HG03039 (cell line): ENCODE data around the gene POLR2I.

Experiments used
- ATAC-seq: cut with Tn5 transposase; IDR thresholded peaks from one replicate; pipeline ENCODE4 v1.9.1; 2021; ENCODE audit warnings: mild to moderate bottlenecking, moderate library complexity; ENCODE audit not compliant: unreplicated experiment

The POLR2I gene

GRCh38 chr19:36114721-36115452, at the start of gene POLR2I:
TSS of gene POLR2I (minus strand) at chr19:36114875. CDS start at chr19:36114856, 19 bp downstream.
- ATAC-seq, result peak; percentile 75

GRCh38 chr19:36163813-36164212, 49.1 kb upstream of the POLR2I start:
- no peak for ATAC-seq

- no peak for ATAC-seq
These were observed 46.3 kb upstream of the POLR2I start for GRCh38 chr19:36160821-36161596.

GRCh38 chr19:36153126-36153525, 38.5 kb upstream of the POLR2I start:
- no peak for ATAC-seq

GRCh38 chr19:36152352-36153091, 37.8 kb upstream of the POLR2I start, which contains the start of gene COX7A1:
TSS of gene COX7A1 (minus strand) at chr19:36152447. CDS start at chr19:36152407, 40 bp downstream.
- no peak for ATAC-seq

- no peak for ATAC-seq
These were observed 37.3 kb upstream of the POLR2I start for GRCh38 chr19:36152019-36152351.

- ATAC-seq, result no peak
These were observed 36.7 kb upstream of the POLR2I start for GRCh38 chr19:36151144-36152018.

- no peak for ATAC-seq
These were observed 35.9 kb upstream of the POLR2I start for GRCh38 chr19:36150586-36150985.

- ATAC-seq, result no peak
These were observed 35.2 kb upstream of the POLR2I start for GRCh38 chr19:36149673-36150406.

GRCh38 chr19:36144624-36145023, 29.9 kb upstream of the POLR2I start:
- ATAC-seq, result no peak

- ATAC-seq, result no peak
These were observed 27.8 kb upstream of the POLR2I start for GRCh38 chr19:36142496-36142895.

GRCh38 chr19:36142046-36142445, 27.4 kb upstream of the POLR2I start:
- ATAC-seq, result no peak

- ATAC-seq, result peak; percentile 49
These were observed 26.6 kb upstream of the POLR2I start for GRCh38 chr19:36141039-36141927.

GRCh38 chr19:36140304-36141038, 25.8 kb upstream of the POLR2I start:
- peak; percentile 2 for ATAC-seq

- peak; percentile 75 for ATAC-seq
These were observed 25.0 kb upstream of the POLR2I start, which contains the start of gene CAPNS1 for GRCh38 chr19:36139473-36140303. TSS of gene CAPNS1 (plus strand) at chr19:36140066. CDS start at chr19:36141012, 946 bp downstream.

GRCh38 chr19:36139120-36139472, 24.4 kb upstream of the POLR2I start:
- no peak for ATAC-seq

GRCh38 chr19:36136964-36137686, 22.4 kb upstream of the POLR2I start:
- ATAC-seq, result no peak
